Stimulated activated CD8-positive, alpha-beta memory T cell treated with anti-CD3 and anti-CD28 coated beads, Interleukin-7, amount 100 ng/mL, for 1 hour (primary cell): Measurements from ENCODE around the gene OSER1.

Experiments
- DNase-seq, 2 donors: peaks; one replicate each; pipeline ENCODE4 v3.0.0-alpha.2; 2020; ENCODE audit warnings: low read depth in 2 of 2

OSER1 gene

GRCh38 chr20:44174996-44175765 lies 35.4 kb downstream of the OSER1 start:
- no peak for DNase-seq

- no peak for DNase-seq
Measured at GRCh38 chr20:44173846-44174245, 36.7 kb downstream of the OSER1 start.

- DNase-seq: no peak
Measured at GRCh38 chr20:44173116-44173515, 37.5 kb downstream of the OSER1 start.

- DNase-seq: no peak
Measured at GRCh38 chr20:44172572-44172950, 38.0 kb downstream of the OSER1 start.

GRCh38 chr20:44171775-44172571 lies 38.6 kb downstream of the OSER1 start:
- no peak for DNase-seq

- DNase-seq: no peak
Measured at GRCh38 chr20:44170816-44171410, 39.7 kb downstream of the OSER1 start.

- no peak for DNase-seq
Measured at GRCh38 chr20:44167736-44168135, 42.8 kb downstream of the OSER1 start.

- no peak for DNase-seq
Measured at GRCh38 chr20:44166477-44166876, 44.1 kb downstream of the OSER1 start.

- DNase-seq: no peak
Measured at GRCh38 chr20:44166008-44166407, 44.6 kb downstream of the OSER1 start.

GRCh38 chr20:44160133-44160532 lies 50.4 kb downstream of the OSER1 start:
- no peak for DNase-seq

- DNase-seq: no peak
Measured at GRCh38 chr20:44159711-44160110, 50.9 kb downstream of the OSER1 start.

- no peak for DNase-seq
Measured at GRCh38 chr20:44159125-44159524, 51.4 kb downstream of the OSER1 start.

- no peak for DNase-seq
Measured at GRCh38 chr20:44157061-44157460, 53.5 kb downstream of the OSER1 start.

GRCh38 chr20:44154521-44155001 lies 56.0 kb downstream of the OSER1 start:
- DNase-seq: no peak

GRCh38 chr20:44153636-44154043 lies 56.9 kb downstream of the OSER1 start:
- DNase-seq: no peak

GRCh38 chr20:44151621-44152416 lies 58.8 kb downstream of the OSER1 start:
- DNase-seq: no peak

- DNase-seq: no peak
Measured at GRCh38 chr20:44146272-44146671, 64.3 kb downstream of the OSER1 start.
